ENCODE measurements around the gene FAM174B.

The FAM174B gene

DNA sequence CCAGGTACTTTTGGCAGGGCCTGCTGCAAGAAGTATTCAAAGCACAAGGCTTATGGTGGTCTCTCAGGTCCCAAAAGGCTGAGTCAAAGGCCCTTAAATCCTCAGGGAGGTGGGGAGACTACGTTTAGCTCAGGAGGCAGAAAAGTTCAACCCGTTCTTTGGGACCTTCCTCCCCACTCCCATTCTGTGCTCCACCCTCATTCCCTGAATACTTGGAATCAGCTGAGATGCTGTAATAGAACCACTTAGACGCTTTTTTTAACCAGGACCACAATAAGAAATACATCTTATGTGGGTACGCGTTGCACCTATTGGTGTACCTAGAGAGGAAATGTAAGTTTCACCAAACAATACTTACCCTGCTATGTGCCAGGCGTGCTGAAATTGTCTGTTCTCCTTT, 58.0 kb downstream of the FAM174B start:
- TF ChIP-seq GABPA (IDR thresholded peaks at IDR 0.05; ENCODE audit: low read depth), result no peak
- no peak for TF ChIP-seq SPI1 (IDR thresholded peaks at IDR 0.05; ENCODE audit: borderline replicate concordance, low read depth)
- TF ChIP-seq POLR2AphosphoS5 (IDR thresholded peaks at IDR 0.05; ENCODE audit: low read depth), result no peak
- TF ChIP-seq, protein P1, sequence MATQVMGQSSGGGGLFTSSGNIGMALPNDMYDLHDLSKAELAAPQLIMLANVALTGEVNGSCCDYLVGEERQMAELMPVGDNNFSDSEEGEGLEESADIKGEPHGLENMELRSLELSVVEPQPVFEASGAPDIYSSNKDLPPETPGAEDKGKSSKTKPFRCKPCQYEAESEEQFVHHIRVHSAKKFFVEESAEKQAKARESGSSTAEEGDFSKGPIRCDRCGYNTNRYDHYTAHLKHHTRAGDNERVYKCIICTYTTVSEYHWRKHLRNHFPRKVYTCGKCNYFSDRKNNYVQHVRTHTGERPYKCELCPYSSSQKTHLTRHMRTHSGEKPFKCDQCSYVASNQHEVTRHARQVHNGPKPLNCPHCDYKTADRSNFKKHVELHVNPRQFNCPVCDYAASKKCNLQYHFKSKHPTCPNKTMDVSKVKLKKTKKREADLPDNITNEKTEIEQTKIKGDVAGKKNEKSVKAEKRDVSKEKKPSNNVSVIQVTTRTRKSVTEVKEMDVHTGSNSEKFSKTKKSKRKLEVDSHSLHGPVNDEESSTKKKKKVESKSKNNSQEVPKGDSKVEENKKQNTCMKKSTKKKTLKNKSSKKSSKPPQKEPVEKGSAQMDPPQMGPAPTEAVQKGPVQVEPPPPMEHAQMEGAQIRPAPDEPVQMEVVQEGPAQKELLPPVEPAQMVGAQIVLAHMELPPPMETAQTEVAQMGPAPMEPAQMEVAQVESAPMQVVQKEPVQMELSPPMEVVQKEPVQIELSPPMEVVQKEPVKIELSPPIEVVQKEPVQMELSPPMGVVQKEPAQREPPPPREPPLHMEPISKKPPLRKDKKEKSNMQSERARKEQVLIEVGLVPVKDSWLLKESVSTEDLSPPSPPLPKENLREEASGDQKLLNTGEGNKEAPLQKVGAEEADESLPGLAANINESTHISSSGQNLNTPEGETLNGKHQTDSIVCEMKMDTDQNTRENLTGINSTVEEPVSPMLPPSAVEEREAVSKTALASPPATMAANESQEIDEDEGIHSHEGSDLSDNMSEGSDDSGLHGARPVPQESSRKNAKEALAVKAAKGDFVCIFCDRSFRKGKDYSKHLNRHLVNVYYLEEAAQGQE (IDR thresholded peaks at IDR 0.05; ENCODE audit: insufficient replicate concordance, low read depth), result no peak
- TF ChIP-seq, protein P2, sequence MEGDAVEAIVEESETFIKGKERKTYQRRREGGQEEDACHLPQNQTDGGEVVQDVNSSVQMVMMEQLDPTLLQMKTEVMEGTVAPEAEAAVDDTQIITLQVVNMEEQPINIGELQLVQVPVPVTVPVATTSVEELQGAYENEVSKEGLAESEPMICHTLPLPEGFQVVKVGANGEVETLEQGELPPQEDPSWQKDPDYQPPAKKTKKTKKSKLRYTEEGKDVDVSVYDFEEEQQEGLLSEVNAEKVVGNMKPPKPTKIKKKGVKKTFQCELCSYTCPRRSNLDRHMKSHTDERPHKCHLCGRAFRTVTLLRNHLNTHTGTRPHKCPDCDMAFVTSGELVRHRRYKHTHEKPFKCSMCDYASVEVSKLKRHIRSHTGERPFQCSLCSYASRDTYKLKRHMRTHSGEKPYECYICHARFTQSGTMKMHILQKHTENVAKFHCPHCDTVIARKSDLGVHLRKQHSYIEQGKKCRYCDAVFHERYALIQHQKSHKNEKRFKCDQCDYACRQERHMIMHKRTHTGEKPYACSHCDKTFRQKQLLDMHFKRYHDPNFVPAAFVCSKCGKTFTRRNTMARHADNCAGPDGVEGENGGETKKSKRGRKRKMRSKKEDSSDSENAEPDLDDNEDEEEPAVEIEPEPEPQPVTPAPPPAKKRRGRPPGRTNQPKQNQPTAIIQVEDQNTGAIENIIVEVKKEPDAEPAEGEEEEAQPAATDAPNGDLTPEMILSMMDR (IDR thresholded peaks at IDR 0.05; ENCODE audit: insufficient read depth, low read length), result no peak
- no peak for DNase-seq (ENCODE audit: low read depth in 1 of 2, low spot score in 1 of 2)
- Histone ChIP-seq H3K27me3 (ENCODE audit: insufficient read depth, poor library complexity, severe bottlenecking) (peaks cover 6% of the 10 kb centered on the region), H3K27ac (replicated peaks) (no peak overlapping the region), H3K4me3 (replicated peaks; ENCODE audit: insufficient read depth, low read length) (no peak overlapping the region)

DNA sequence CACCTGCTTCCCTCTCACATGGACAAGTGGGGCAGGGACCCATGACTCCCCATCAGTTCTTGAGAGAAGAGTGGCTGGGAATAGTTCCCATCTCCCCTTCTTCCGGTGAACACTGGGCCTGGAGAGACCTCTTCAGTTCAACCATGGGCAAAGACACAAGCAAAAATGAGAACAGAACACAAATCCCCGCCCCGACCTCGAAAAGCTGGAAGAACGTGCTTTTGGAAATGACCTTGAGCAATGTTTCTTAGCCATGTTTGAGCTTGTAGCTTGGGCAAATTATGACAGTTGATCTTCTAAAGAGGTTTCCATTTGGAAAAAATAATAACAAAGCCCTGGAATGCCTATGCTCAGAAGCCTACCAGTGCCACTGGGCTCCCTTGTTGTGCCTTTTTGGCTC, 59.0 kb downstream of the FAM174B start:
- H3K27me3 ChIP-seq (ENCODE audit: insufficient read depth, poor library complexity, severe bottlenecking), result peaks cover 6% of the 10 kb centered on the region

DNA sequence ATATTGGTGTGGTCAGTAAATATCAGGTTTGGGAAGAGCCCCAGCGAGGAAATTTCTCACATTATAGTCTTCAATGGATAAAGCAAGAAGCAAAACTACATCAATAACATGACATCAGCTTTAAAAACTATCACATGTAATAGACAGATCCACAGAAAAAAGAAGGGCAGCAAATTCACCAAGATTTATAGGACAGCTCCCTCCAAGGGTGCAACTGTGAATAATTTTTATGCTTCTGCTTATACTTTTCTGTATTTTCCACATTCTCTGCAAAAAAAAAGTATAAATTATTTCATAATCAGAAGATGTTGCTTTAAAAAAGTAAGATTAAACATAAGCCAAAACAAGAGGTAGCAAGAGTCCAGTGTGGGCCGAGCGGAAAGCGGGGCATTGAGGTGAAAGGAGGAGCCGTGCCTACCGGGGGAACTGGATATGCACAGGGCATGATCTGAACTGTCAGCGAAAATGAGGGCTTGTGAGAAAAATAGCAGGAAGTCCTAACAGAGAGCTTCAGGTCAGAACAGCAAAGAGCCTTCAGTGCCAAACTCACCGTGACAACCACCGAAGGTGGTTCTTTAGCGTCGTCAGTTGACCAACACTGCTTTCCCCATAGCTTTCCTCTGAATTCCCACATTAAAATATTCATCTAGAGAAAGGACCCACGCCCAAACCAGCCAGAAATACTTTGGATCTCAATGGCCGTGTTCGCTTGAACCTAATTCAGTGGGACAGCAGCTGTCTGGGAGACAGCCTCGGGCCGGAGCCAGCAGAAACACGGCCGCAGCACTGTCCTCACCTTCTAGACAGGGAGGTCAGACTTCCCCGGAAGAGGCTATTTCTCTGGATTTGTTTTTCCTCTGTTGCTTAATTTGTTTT, 59.8 kb downstream of the FAM174B start:
- no peak overlapping the region for H3K27ac ChIP-seq (replicated peaks)
- TF ChIP-seq, protein P1 (IDR thresholded peaks at IDR 0.05; ENCODE audit: insufficient replicate concordance, low read depth), result no peak
- DNase-seq (ENCODE audit: low read depth in 1 of 2, low spot score in 1 of 2), result no peak
- H3K4me3 ChIP-seq (replicated peaks; ENCODE audit: insufficient read depth, low read length), result no peak overlapping the region
- peaks cover 6% of the 10 kb centered on the region for H3K27me3 ChIP-seq (ENCODE audit: insufficient read depth, poor library complexity, severe bottlenecking)

More for the DNA sequence above, 59.0 kb downstream of the FAM174B start:
- no peak for TF ChIP-seq GABPA (IDR thresholded peaks at IDR 0.05; ENCODE audit: low read depth)
- TF ChIP-seq POLR2AphosphoS5 (IDR thresholded peaks at IDR 0.05; ENCODE audit: low read depth), result no peak
- TF ChIP-seq, protein P1 (IDR thresholded peaks at IDR 0.05; ENCODE audit: insufficient replicate concordance, low read depth), result no peak
- TF ChIP-seq, protein P2 (IDR thresholded peaks at IDR 0.05; ENCODE audit: insufficient read depth, low read length), result no peak
- no peak for TF ChIP-seq SPI1 (IDR thresholded peaks at IDR 0.05; ENCODE audit: borderline replicate concordance, low read depth)
- Histone ChIP-seq H3K4me3 (replicated peaks; ENCODE audit: insufficient read depth, low read length) (no peak overlapping the region), H3K27ac (replicated peaks) (no peak overlapping the region)
- no peak for DNase-seq (ENCODE audit: low read depth in 1 of 2, low spot score in 1 of 2)

All from HL-60 (cell line).